DMS53 treated with DMSO at 0.1 percent for 48 hours (cell line): ENCODE data around the gene C19orf38.
"Not testable (repeated sequence)": the region's sequence is repeated elsewhere in the genome, so short reads cannot be mapped to it uniquely, and the experiment has no call there.

Source experiments
- DNase-seq: peaks from one replicate; lab custom pipeline; 2025; ENCODE audit not compliant: unreplicated experiment; lab: John Stamatoyannopoulos, UW

C19orf38 gene

DNA sequence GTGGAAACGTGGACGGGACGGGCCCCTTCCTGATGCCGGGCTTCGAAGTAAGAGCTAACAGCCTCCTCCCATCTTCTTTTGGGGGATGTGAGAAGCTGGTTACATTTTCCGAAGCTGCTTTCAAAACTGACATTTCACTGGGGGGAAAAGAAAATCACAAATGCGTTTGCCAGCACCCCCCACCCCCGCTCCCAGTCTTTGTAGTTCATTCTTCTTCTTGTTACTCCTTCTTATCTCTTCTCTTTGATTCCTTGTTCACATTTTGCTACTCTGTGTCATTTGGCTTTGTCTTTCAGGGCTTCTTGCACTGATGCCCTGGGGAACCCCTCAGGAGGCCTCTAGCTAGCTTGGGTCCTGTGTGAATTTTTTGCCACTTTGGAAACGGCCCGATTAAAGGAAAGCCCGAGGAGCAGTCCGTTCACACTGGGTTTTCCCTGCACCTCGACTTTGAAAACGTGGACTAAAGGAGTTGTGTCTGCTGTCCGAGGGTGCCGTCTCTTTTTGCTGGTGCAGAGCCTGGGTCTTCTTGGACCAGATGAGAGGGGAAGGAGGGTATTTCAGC is 24.4 kb downstream of the C19orf38 start:
- DNase-seq, result no peak

DNA sequence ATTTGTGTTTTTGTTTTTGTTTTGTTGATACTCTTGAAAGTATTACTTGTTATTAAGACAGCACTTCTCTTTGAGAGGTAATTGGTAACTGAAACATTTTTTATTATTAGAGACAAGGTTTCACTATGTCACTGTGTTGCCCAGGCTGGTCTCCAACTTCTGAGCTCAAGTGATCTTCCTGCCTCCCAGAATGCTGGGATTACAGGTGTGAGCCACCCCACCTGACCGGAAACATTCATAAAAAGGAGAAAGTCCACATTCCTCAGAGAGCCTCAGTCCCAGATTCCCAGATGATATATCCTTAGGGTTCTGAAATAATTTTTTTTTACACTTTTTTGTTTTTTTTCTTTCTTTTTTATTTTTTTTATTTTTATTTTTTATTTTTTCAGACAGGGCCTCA is 25.8 kb downstream of the C19orf38 start:
- no peak for DNase-seq

GRCh38 chr19:10876459-10877240 is 28.4 kb downstream of the C19orf38 start:
- no peak for DNase-seq

DNA sequence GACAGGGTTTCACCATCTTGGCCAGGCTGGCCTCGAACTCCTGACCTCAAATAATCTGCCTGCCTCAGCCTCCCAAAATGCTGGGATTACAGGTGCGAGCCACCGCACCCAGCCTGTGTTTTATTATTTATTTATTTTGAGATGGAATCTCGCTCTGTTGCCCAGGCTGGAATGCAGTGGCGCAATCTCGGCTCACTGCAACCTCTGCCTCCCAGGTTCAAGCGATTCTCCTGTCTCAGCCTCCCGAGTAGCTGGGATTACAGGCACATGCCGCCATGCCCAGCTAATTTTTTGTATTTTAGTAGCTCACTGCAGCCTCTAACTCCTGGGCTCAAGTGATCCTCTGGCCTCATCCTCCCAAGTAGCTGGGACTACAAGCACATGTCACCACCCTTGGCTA is 29.4 kb downstream of the C19orf38 start:
- not testable (repeated sequence) for DNase-seq

- no peak for DNase-seq
Observed at GRCh38 chr19:10878253-10878652, 30.0 kb downstream of the C19orf38 start.

- DNase-seq, result no peak
Observed at GRCh38 chr19:10881403-10882107, 33.3 kb downstream of the C19orf38 start.

- DNase-seq, result no peak
Observed at GRCh38 chr19:10882108-10882457, 33.9 kb downstream of the C19orf38 start.

DNA sequence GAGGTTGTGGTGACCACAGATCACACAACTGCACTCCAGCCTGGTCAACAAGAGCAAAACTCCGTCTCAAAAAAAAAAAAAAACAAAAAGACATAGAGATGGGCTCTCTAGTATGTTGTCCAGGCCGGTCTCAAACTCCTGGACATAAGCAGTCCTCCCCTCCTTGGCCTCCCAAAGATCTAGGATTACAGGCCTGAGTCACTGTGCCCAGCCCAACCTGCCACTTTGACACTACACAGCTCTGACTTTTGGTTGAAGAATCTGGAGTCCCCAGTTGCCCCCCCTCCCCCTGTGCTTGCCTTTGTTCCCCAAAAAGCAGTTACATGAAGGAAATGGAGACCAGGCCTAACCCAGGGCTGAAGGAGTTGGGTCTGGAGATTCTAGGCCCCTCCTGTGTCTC is 36.1 kb downstream of the C19orf38 start:
- no peak for DNase-seq

DNA sequence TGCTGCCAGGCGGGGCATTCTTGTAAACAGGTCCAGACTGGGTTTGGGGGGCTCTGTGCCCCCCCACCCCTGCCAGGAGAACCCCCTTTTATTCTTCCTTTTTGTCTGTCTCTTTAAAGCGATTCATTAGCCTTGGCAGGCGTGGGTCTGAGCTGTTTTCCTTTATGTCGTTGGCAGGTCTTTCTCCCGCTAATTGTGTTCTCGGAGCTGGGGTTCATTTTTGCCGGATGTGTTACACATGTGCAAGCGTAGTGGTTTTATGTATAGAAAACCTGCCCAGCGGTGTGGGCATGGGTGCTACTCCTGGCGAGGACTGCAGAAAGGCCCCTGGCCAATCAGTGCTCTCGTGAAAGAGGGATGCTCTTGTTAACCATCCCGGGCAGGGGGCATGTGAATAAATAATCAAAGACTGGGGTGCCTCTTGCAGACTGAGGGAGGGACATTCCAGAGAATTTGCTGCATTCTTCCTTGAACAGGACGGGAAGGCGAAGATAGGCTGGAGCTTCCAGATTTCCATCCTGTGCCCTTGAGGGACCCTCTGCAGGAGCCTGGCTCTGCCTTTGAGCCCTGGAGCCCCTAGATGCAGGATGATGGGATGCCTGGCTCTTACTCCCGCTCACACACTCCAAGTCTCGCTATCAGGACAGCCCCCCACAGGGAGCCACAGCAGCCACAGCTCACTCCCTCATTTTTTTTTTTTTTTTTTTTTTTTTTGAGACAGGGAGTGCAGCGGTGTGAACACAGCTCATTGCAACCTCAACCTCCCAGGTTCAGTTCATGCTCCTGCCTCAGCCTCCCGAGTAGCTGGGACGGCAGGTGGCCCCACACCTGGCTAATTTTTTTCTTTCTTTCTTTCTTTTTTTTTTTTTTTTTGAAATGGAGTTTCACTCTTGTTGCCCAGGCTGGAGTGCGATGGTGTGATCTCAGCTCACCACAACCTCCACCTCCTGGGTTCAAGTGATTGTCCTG is 37.3 kb downstream of the C19orf38 start:
- DNase-seq, result no peak

- DNase-seq, result no peak
Observed at GRCh38 chr19:10887616-10888367, 39.6 kb downstream of the C19orf38 start.

- DNase-seq, result no peak
Observed at GRCh38 chr19:10888421-10888866, 40.2 kb downstream of the C19orf38 start.

DNA sequence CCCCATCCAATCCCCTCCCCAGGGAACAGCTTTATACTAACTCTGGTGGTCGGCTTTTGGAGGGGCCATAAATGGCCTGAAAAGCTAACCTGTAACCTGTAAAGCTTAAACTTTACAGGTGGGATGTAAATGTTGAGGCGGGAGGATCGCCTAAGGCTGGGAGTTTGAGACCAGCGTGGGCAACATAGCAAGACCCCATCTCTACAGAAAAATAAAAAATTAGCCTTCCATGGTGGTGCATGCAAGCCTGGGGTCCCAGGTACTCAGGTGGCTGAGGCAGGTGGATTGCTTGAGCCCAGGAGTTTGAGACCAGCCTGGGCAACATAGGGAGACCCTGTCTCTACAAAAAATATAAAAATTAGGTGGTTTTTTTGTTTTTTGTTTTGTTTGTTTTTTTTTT is 41.7 kb downstream of the C19orf38 start:
- DNase-seq, result no peak

GRCh38 chr19:10891405-10892086 is 43.3 kb downstream of the C19orf38 start:
- DNase-seq, result no peak

DNA sequence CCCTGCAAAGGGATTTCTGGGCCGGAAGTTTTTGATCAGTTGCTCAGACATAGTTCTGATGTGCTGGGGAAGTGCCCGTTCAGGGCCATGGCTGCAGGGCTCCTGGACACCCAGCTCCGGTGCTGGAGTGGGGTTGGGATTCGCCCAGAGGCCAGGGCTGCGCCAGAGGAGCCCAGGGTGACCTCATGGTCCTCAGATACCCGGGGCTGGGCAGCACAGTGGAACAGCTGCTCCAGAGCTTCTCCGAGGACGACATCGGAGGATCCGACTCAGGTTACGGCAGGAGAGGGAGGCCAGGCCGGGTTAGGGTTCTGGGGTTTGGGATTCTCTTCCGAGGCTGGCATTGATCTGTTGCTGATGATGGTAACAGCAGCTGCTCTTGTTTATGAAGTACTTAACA is 44.0 kb downstream of the C19orf38 start:
- DNase-seq, result no peak

DNA sequence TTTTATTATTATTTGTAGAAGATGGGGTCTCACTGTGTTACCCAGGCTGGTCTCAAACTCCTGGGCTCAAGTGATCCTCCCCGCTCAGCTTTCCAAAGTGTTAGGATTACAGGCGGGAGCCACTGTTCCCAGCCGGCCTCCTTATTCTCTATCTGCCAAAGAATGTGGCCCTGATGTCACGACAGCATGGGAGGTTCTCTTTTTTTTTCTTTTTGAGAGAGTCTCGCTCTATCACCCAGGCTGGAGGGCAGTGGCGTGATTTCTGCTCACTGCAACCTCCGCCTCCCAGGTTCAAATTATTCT is 46.6 kb downstream of the C19orf38 start:
- no peak for DNase-seq

DNA sequence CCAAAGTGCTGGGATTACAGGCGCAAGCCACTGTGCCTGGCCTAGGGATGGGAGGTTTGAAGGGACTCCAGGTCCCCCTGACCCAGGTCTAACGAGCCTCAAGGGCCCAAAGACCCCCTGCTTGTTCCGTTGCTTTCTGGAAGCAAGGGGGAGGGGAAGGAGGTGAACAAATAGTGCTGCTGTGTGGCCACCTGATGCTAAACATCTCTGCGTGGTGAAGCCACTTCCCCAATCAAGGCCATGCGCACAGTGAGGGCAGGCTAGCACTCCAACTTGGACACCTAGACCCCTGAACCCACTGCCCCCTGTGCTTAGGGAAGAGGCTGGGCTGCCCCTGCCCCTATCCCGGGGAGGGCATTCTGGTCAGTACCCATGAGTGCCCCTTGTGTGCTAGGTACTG is 47.1 kb downstream of the C19orf38 start:
- no peak for DNase-seq

- DNase-seq, result no peak
Observed at GRCh38 chr19:10895920-10896319, 47.7 kb downstream of the C19orf38 start.

GRCh38 chr19:10896851-10897526 is 48.8 kb downstream of the C19orf38 start:
- peak; percentile 80 for DNase-seq

DNA sequence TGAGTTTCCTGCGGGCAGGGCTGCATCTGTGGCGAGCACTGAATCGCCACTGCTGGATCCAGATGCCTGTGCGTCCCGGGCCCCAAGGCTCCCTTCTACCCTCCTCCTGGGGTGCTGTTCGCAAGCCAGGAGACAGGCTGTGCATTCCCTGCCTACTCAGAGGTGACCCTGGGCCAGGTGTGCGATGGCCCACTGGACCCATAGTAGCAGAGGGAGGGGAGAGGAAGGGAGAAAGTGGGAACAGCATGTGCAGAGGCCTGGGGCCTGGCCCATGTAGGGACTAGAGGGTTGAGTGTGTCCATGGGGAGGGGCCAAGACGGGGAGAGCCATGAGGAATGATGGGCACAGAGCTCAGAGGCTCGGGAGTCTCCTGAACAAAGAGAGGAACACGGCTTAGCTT is 50.4 kb downstream of the C19orf38 start:
- no peak for DNase-seq
